ENCODE measurements around the gene ARPC2.

Gene ARPC2

DNA sequence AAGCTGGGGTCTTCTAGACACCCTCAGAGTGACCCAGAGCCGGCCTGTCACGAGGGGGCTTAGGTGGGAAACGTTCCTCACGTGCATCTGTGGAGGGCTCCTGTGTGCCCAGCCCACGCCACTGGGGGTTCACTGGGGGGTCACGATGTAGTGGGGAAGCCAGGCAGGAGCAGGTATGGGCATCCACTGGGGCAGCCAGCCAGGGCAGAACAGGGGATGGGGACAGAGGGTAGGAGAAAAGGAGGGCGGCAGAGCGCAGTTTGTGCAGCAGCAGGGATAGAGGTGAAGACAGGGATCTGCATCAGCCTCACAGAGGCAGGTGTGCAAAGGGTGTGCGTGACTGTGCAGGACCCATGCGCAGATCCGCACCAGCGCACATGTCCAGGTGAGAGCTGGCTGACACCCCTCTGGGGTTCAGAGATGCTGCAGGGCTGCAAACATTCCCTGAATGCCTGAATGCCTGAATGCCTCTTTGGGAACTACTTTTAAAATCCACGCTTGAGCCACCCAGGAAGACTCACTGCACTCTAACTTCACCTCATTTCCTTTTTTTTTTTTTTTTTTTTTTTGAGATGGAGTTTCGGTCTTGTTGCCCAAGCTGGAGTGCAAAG lies 63.4 kb downstream of the ARPC2 start:
- ATAC-seq: no peak
- peak overlapping the region; percentile 3 for H3K27ac Mint-ChIP-seq
- peaks cover 52% of the 10 kb centered on the region for H3K36me3 Mint-ChIP-seq
- H3K4me3 Mint-ChIP-seq: no peak overlapping the region
- peaks cover 62% of the 10 kb centered on the region for H3K4me1 Mint-ChIP-seq
- H3K27me3 Mint-ChIP-seq: no peaks in the 10 kb centered on the region
- no peaks in the 10 kb centered on the region for H3K9me3 Mint-ChIP-seq

DNA sequence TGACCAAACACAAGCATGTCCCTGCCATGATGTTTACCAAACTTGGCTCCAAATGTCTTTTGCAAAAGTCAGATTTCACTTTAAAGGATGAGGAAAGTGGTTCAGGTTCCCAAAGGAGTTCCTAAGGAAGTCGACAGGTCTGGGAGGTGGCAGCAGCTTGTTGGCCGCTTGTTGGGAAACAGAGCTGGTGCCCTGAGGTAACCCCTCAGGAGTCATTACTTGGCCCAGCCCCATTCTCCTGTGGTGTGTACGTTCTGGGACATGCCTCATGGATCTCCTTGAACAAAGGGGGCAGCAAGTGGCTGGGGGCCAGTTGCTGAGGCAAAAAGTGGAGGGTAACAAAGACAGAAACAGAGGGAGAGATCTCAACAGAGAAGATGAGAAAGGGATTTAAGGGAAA lies 64.5 kb downstream of the ARPC2 start:
- Mint-ChIP-seq H3K4me1 (peaks cover 71% of the 10 kb centered on the region), H3K27me3 (no peaks in the 10 kb centered on the region), H3K4me3 (no peak overlapping the region), H3K27ac (peak overlapping the region; percentile 82), H3K9me3 (no peaks in the 10 kb centered on the region), H3K36me3 (peaks cover 44% of the 10 kb centered on the region)
- no peak for ATAC-seq

DNA sequence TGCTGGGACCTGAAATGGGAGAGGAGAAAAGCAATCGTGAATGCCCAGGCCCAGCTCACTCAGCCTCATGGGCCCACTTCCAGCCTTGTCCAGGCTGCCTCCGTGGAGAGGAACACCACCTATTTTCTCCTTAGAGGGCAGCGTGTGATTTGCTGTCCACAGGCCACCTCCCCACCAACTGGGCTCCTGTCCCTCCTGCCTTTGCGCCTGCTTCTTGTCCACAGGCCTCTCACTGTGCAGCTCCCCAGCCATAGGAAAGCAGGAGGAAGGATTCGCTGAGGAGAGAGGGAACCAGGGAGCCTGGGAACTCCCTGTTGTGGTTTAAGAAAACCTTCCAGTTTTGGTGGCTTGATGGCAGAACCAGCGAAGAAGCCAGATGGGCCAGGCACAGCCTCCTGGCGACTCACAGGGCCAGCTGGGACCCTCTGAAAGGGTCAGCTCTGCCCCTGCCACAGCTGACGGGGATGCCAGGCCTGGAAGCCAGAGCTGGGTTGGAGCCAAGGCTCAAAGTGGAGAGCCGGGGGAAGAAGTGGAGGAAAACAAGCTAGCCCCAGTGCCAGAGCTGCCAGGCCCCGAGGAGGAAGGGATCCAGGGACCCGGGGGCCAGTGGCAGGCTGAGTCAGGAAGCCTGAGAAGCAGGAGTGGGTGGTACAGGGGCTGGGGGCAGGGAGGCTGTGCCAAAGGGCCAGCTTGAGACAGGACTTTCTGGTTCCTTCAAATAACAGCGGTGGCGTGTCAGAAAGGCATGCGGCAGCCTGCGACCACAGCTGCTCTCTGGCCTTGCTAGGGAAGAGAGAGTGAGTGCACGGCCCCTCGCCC lies 65.4 kb downstream of the ARPC2 start:
- H3K4me1 Mint-ChIP-seq: peaks cover 72% of the 10 kb centered on the region
- H3K4me3 Mint-ChIP-seq: no peak overlapping the region
- H3K27ac Mint-ChIP-seq: peak overlapping the region; percentile 82
- H3K9me3 Mint-ChIP-seq: no peaks in the 10 kb centered on the region
- peaks cover 35% of the 10 kb centered on the region for H3K36me3 Mint-ChIP-seq
- no peak for ATAC-seq
- H3K27me3 Mint-ChIP-seq: no peaks in the 10 kb centered on the region

GRCh38 chr2:218284106-218284811 lies 67.3 kb downstream of the ARPC2 start:
- Mint-ChIP-seq H3K4me3 (peak overlapping the region; percentile 67), H3K36me3 (peaks cover 20% of the 10 kb centered on the region), H3K4me1 (peaks cover 81% of the 10 kb centered on the region), H3K27me3 (no peaks in the 10 kb centered on the region), H3K27ac (peak overlapping the region; percentile 82), H3K9me3 (no peaks in the 10 kb centered on the region)
- ATAC-seq: peak; percentile 72

DNA sequence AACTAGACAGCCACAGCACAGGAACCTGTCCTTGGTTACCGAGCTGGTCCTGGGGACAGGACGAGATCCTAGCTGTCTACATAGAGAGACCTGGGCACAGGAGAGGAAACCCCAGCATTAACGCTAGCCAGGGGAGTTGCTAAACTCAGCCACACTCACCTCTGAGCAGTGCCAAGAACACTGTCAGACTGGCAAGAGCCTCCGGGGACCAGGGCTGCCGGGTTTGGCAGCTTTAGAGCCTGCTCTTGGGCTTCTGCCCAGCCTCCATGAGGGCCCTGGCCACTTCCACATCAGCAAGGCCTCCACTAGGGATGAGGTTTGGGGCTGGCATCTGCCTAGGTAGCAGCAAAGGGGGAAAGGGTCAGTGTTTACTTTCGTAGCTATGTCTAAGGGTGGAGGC lies 68.6 kb downstream of the ARPC2 start:
- no peaks in the 10 kb centered on the region for H3K9me3 Mint-ChIP-seq
- no peak for ATAC-seq
- H3K4me1 Mint-ChIP-seq: peaks cover 84% of the 10 kb centered on the region
- peak overlapping the region; percentile 82 for H3K27ac Mint-ChIP-seq
- peaks cover 13% of the 10 kb centered on the region for H3K36me3 Mint-ChIP-seq
- H3K4me3 Mint-ChIP-seq: peak overlapping the region; percentile 80
- H3K27me3 Mint-ChIP-seq: no peaks in the 10 kb centered on the region

DNA sequence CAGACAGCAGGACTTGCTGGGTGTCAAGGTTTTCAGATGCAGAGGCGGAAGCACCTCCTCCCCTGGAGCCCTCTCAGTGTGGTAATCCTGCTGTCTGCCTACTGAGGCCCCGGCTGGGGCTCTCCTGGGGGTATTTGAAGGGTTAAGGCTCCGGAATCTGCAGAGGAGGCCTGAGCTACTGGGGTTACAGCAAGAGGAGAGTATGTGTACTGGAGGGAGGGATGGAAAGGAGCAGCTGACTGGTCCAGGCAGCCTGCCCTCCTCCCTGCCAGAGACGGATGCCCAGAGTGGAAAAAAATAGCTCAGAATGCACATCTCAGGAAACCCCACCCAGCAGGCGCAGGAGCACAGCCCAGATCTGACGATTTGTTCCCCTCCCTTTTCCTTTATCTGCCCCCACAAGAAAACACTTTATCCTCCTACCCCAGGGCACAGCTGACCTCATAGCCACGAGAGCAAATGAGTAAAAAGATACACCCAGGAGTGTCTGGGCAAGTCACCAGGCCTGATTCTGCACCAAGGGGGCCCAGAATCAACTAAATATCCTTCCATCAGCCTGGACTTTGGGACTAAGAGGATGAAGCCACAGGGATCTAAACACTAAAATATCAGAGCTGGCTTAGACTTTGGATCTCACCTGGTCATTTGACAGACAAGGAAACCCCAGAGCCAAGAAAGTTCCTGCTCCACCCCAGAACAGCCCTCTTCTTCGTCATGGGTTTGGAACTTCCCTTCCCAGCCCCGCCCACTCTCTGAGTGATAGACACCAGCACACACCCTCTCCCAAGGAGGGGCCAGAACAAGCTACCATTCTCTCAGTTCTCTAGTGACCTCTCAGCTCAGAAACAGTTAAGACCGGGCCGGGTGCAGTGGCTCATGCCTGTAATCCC lies 69.8 kb downstream of the ARPC2 start:
- Mint-ChIP-seq H3K4me3 (peak overlapping the region; percentile 80), H3K4me1 (peaks cover 96% of the 10 kb centered on the region), H3K36me3 (peaks cover 7% of the 10 kb centered on the region), H3K9me3 (no peaks in the 10 kb centered on the region), H3K27me3 (no peaks in the 10 kb centered on the region), H3K27ac (peak overlapping the region; percentile 82)
- ATAC-seq: peak; percentile 84

- Mint-ChIP-seq H3K9me3 (no peaks in the 10 kb centered on the region), H3K36me3 (peaks cover 6% of the 10 kb centered on the region), H3K27ac (peak overlapping the region; percentile 83), H3K4me3 (peak overlapping the region; percentile 86), H3K27me3 (no peaks in the 10 kb centered on the region), H3K4me1 (peaks cover 94% of the 10 kb centered on the region)
- no peak for ATAC-seq
These were observed 72.8 kb downstream of the ARPC2 start for GRCh38 chr2:218289639-218290315.

- ATAC-seq: peak; percentile 85
- Mint-ChIP-seq H3K9me3 (no peaks in the 10 kb centered on the region), H3K27ac (peak overlapping the region; percentile 83), H3K4me1 (peaks cover 93% of the 10 kb centered on the region), H3K36me3 (peaks cover 6% of the 10 kb centered on the region), H3K27me3 (no peaks in the 10 kb centered on the region), H3K4me3 (peak overlapping the region; percentile 86)
These were observed 73.6 kb downstream of the ARPC2 start for GRCh38 chr2:218290316-218291261.

DNA sequence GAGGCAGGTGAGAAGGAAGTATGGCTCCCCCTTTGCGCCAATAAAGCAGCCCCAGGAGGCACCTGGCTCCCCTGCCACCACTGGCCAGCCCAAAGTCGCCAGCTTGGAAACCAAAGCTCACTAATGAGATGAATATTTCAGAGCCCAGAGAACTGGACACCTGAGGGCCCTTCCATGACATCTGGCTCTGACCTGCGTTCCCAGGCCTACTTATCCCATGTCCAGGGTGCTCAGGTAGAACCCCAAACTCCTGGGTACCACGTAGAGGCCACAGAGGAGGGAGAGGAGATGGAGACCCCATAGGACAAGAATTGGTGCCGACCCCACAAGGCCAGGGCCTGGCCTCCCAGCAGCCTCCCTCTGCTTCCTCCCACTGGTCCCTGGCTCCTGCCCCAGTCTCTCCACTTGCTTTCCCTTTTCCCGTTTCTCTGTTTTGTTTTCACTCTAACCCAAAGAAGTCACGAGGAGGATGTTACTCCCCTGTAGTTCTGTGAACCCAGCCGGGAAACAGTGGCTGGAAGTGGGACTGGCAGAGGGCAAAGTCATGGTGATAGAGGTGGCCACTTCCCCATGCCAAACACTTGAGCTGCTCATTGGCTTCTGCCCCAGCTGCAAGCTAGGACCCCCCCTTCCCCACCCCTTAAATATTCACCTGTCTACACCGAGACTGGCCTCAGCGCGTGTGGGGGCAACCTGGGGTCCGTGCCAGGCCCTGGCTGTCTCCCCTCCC lies 74.5 kb downstream of the ARPC2 start:
- Mint-ChIP-seq H3K4me1 (peaks cover 84% of the 10 kb centered on the region), H3K4me3 (peak overlapping the region; percentile 86), H3K27me3 (no peaks in the 10 kb centered on the region), H3K36me3 (peaks cover 6% of the 10 kb centered on the region), H3K9me3 (no peaks in the 10 kb centered on the region), H3K27ac (peak overlapping the region; percentile 83)
- ATAC-seq: peak; percentile 2

- H3K4me1 Mint-ChIP-seq: peaks cover 76% of the 10 kb centered on the region
- ATAC-seq: peak; percentile 91
- peaks cover 6% of the 10 kb centered on the region for H3K36me3 Mint-ChIP-seq
- no peaks in the 10 kb centered on the region for H3K27me3 Mint-ChIP-seq
- peak within 1 kb of the TSS; percentile 86 for H3K4me3 Mint-ChIP-seq
- no peaks in the 10 kb centered on the region for H3K9me3 Mint-ChIP-seq
- H3K27ac Mint-ChIP-seq: peak within 1 kb of the TSS; percentile 83
These were observed 75.3 kb downstream of the ARPC2 start, which contains the start of gene TMBIM1 for GRCh38 chr2:218292048-218293014. Gene TMBIM1 (minus strand): TSS chr2:218292503. CDS start chr2:218282141, 10,362 bp downstream.

GRCh38 chr2:218293715-218294429 lies 76.9 kb downstream of the ARPC2 start:
- Mint-ChIP-seq H3K9me3 (no peaks in the 10 kb centered on the region), H3K27me3 (no peaks in the 10 kb centered on the region), H3K36me3 (peaks cover 6% of the 10 kb centered on the region), H3K4me3 (no peak overlapping the region), H3K27ac (peak overlapping the region; percentile 71), H3K4me1 (peaks cover 61% of the 10 kb centered on the region)
- no peak for ATAC-seq

Measured in stimulated activated memory B cell treated with anti-CD40 and anti-IgM and Interleukin-4, amounts not matched to agents 10 μg/mL and 1 μg/mL and 100 μg/mL, for 72 hours (primary cell).